ENCODE results near the gene RALGAPA1. TPM values are rescaled to one million over a fixed set of nuclear protein-coding genes. Genes with fewer than 3 reads are reported as not detected.

The RALGAPA1 gene
- total RNA-seq, 3 donors from 2014 or later (not counting 1 experiment from before 2014, with no cell fraction given): 66.5 to 101 (median 90.7) TPM

GRCh38 chr14:35637269-35637668, 171.8 kb downstream of the RALGAPA1 start:
- Mint-ChIP-seq H3K27me3 (ENCODE audit: low read depth in 2 of 2) (no peaks in the 10 kb centered on the region), H3K4me1 (no peaks in the 10 kb centered on the region), H3K4me3 (no peak overlapping the region), H3K9me3 (peaks cover 4 to 9% of the 10 kb centered on the region in 2 donors), H3K27ac (no peak overlapping the region), H3K36me3 (peaks cover 44% of the 10 kb centered on the region)
- ATAC-seq (no peak), DNase-seq (no peak)
- intact Hi-C loops (cut with micrococcal nuclease): no loop called here
- Histone ChIP-seq H3K4me3 (ENCODE audit: low read length) (no peak overlapping the region), H3K36me3 (ENCODE audit: control insufficient read depth, insufficient read depth, low read length) (peaks cover 17% of the 10 kb centered on the region), H3K27me3 (ENCODE audit: control insufficient read depth, insufficient read depth, low read length) (no peaks in the 10 kb centered on the region), H3K27ac (ENCODE audit: low read length) (no peak overlapping the region), H3K9me3 (ENCODE audit: control insufficient read depth, insufficient read depth, low read length) (no peaks in the 10 kb centered on the region), H3K4me1 (ENCODE audit: control insufficient read depth, insufficient read depth, low read length) (no peaks in the 10 kb centered on the region)
- WGBS (ENCODE audit: insufficient coverage): 100% methylated on average over 1 of the region's 2 CpGs
- TF ChIP-seq CTCF (IDR thresholded peaks at IDR 0.05): no peak

DNA sequence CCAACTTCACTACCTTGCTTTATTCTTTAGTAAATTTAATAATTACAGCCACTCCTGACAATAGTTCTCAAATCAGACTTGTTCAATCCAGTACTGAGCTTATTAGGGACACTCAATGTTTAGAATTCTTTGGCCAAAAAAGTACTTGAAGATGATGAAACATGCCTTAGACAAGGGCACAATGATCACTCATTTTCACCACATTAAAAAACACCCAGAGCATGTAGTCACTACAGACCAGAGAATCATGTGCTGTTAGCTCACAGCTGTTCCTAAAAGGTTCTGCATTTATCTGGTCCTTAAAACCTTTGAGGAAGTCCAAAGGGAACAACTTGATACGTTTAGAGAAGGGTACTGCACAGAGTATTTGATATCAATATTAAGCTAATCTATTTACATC, 176.4 kb downstream of the RALGAPA1 start:
- H3K9me3 Mint-ChIP-seq: peaks cover 3 to 5% of the 10 kb centered on the region in 2 donors
- no peak for DNase-seq
- no peak overlapping the region for H3K27ac Mint-ChIP-seq
- Histone ChIP-seq H3K9me3 (ENCODE audit: control insufficient read depth, insufficient read depth, low read length) (no peaks in the 10 kb centered on the region), H3K4me1 (ENCODE audit: control insufficient read depth, insufficient read depth, low read length) (no peaks in the 10 kb centered on the region), H3K27me3 (ENCODE audit: control insufficient read depth, insufficient read depth, low read length) (no peaks in the 10 kb centered on the region), H3K36me3 (ENCODE audit: control insufficient read depth, insufficient read depth, low read length) (peaks cover 15% of the 10 kb centered on the region), H3K4me3 (ENCODE audit: low read length) (no peak overlapping the region), H3K27ac (ENCODE audit: low read length) (no peak overlapping the region)
- no peaks in the 10 kb centered on the region for H3K27me3 Mint-ChIP-seq (ENCODE audit: low read depth in 2 of 2)
- no peaks in the 10 kb centered on the region for H3K4me1 Mint-ChIP-seq
- no CpG with 5 or more reads among the region's 1 CpG for WGBS (ENCODE audit: insufficient coverage)
- no peak for TF ChIP-seq CTCF (IDR thresholded peaks at IDR 0.05)
- H3K36me3 Mint-ChIP-seq: peaks cover 16% of the 10 kb centered on the region
- no peak overlapping the region for H3K4me3 Mint-ChIP-seq
- intact Hi-C loops (cut with micrococcal nuclease): no loop called here
- no peak for ATAC-seq

DNA sequence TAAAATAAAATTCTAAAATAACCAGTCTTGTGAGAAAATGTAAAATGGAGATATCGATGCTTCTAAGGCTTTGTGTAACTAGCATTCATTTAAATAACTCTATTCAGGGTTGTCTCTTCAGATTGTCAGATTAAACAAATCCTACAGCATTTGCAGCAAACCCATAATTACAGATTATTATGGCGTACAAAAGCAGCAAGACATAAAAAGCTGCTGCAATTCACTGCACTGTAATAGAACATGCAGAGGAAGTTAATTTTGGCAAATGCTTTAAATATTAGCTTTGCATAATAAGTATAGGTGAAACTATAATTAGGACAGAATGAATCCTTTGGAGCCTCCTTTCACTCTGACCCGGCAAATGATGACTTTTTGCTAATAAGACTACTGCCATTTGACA, 176.8 kb downstream of the RALGAPA1 start:
- no peak for TF ChIP-seq CTCF (IDR thresholded peaks at IDR 0.05)

GRCh38 chr14:35631071-35631805, 177.9 kb downstream of the RALGAPA1 start:
- Histone ChIP-seq H3K4me3 (ENCODE audit: low read length) (no peak overlapping the region), H3K9me3 (ENCODE audit: control insufficient read depth, insufficient read depth, low read length) (no peaks in the 10 kb centered on the region), H3K4me1 (ENCODE audit: control insufficient read depth, insufficient read depth, low read length) (no peaks in the 10 kb centered on the region), H3K27me3 (ENCODE audit: control insufficient read depth, insufficient read depth, low read length) (no peaks in the 10 kb centered on the region), H3K36me3 (ENCODE audit: control insufficient read depth, insufficient read depth, low read length) (peaks cover 15% of the 10 kb centered on the region), H3K27ac (ENCODE audit: low read length) (no peak overlapping the region)
- Mint-ChIP-seq H3K36me3 (peaks cover 10% of the 10 kb centered on the region), H3K4me3 (no peak overlapping the region), H3K9me3 (no peaks in the 10 kb centered on the region), H3K27ac (no peak overlapping the region), H3K27me3 (ENCODE audit: low read depth in 2 of 2) (no peaks in the 10 kb centered on the region), H3K4me1 (no peaks in the 10 kb centered on the region)
- intact Hi-C loops (cut with micrococcal nuclease): no loop called here
- WGBS (ENCODE audit: insufficient coverage): 100% methylated on average over 1 of the region's 2 CpGs
- no peak for DNase-seq
- ATAC-seq: no peak
- no peak for TF ChIP-seq CTCF (IDR thresholded peaks at IDR 0.05)

More for the DNA sequence above, 176.8 kb downstream of the RALGAPA1 start:
- no peaks in the 10 kb centered on the region for H3K27me3 Mint-ChIP-seq (ENCODE audit: low read depth in 2 of 2)
- H3K4me1 ChIP-seq (ENCODE audit: control insufficient read depth, insufficient read depth, low read length): no peaks in the 10 kb centered on the region
- no peak overlapping the region for H3K4me3 ChIP-seq (ENCODE audit: low read length)
- intact Hi-C loops (cut with micrococcal nuclease): no loop called here
- DNase-seq: no peak
- no peaks in the 10 kb centered on the region for H3K27me3 ChIP-seq (ENCODE audit: control insufficient read depth, insufficient read depth, low read length)
- no peaks in the 10 kb centered on the region for H3K4me1 Mint-ChIP-seq
- H3K36me3 ChIP-seq (ENCODE audit: control insufficient read depth, insufficient read depth, low read length): peaks cover 15% of the 10 kb centered on the region
- H3K9me3 ChIP-seq (ENCODE audit: control insufficient read depth, insufficient read depth, low read length): no peaks in the 10 kb centered on the region
- H3K9me3 Mint-ChIP-seq: peaks cover 3 to 4% of the 10 kb centered on the region in 2 donors
- no peak for ATAC-seq
- no peak overlapping the region for H3K4me3 Mint-ChIP-seq
- 89% methylated on average over 2 of the region's 3 CpGs for WGBS (ENCODE audit: insufficient coverage)
- no peak overlapping the region for H3K27ac Mint-ChIP-seq
- peaks cover 16% of the 10 kb centered on the region for H3K36me3 Mint-ChIP-seq
- no peak overlapping the region for H3K27ac ChIP-seq (ENCODE audit: low read length)

All from natural killer cell (primary cell).